ENCODE results near the gene CDC25B.

Gene CDC25B

DNA sequence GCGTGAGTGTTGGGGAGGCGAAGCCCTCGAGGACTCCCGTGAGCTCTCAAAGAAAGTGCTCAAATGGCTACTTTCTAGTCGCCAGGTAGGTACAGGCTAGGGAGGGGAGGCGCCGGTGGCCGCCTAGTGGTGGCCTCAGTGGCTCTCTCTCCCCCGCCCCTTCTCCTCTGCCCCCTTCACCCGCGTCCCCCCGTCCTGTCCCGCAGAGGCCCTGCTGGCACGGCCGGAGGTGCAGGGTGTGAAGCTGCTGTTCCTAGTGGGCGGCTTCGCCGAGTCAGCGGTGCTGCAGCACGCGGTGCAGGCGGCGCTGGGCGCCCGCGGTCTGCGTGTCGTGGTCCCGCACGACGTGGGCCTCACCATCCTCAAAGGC, 44.8 kb upstream of the CDC25B start:
- H3K27me3 ChIP-seq, result peaks cover 0 to 39% of the 10 kb centered on the region in 2 donors
- no peak for DNase-seq
- no peak for TF ChIP-seq CTCF (IDR thresholded peaks at IDR 0.05)
- H3K36me3 ChIP-seq, result peaks cover 0 to 12% (median 0%) of the 10 kb centered on the region in 3 donors
- no peak overlapping the region for H3K27ac ChIP-seq
- no peaks in the 10 kb centered on the region for H3K9me3 ChIP-seq
- peaks cover 0 to 15% (median 0%) of the 10 kb centered on the region in 4 donors for H3K4me1 ChIP-seq
- peak overlapping the region in 1 of 2 donors; percentile 32 for H3K4me3 ChIP-seq
- intact Hi-C loops (cut with DNase I; ENCODE audit: low total_unique reads), result no loop called here

DNA sequence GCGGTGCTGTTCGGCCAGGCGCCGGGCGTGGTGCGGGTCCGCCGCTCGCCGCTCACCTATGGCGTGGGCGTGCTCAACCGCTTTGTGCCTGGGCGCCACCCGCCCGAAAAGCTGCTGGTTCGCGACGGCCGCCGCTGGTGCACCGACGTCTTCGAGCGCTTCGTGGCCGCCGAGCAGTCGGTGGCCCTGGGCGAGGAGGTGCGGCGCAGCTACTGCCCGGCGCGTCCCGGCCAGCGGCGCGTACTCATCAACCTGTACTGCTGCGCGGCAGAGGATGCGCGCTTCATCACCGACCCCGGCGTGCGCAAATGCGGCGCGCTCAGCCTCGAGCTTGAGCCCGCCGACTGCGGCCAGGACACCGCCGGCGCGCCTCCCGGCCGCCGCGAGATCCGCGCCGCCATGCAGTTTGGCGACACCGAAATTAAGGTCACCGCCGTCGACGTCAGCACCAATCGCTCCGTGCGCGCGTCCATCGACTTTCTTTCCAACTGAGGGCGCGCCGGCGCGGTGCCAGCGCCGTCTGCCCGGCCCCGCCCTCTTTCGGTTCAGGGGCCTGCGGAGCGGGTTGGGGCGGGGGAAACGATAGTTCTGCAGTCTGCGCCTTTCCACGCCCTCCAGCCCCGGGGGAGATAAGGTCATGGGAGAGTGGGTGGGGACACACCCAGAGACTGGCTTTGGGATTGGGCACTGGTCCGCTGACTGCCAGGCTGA, 44.3 kb upstream of the CDC25B start:
- intact Hi-C loops (cut with DNase I; ENCODE audit: low total_unique reads), result no loop called here
- peak overlapping the region; percentile 32 to 44 for H3K4me3 ChIP-seq
- H3K9me3 ChIP-seq, result no peaks in the 10 kb centered on the region
- peaks cover 0 to 12% (median 0%) of the 10 kb centered on the region in 3 donors for H3K36me3 ChIP-seq
- no peak for TF ChIP-seq CTCF (IDR thresholded peaks at IDR 0.05)
- H3K27ac ChIP-seq, result no peak overlapping the region
- peaks cover 0 to 35% of the 10 kb centered on the region in 2 donors for H3K27me3 ChIP-seq
- DNase-seq, result peak in 1 of 2 donors; percentile 38
- peaks cover 0 to 15% (median 0%) of the 10 kb centered on the region in 4 donors for H3K4me1 ChIP-seq

- H3K4me3 ChIP-seq, result peak overlapping the region; percentile 32 to 44
- intact Hi-C loops (cut with DNase I; ENCODE audit: low total_unique reads), result no loop called here
- no peak for TF ChIP-seq CTCF (IDR thresholded peaks at IDR 0.05)
- H3K27ac ChIP-seq, result no peak overlapping the region
- no peaks in the 10 kb centered on the region for H3K9me3 ChIP-seq
- H3K27me3 ChIP-seq, result peaks cover 0 to 31% of the 10 kb centered on the region in 2 donors
- peaks cover 0 to 15% (median 0%) of the 10 kb centered on the region in 4 donors for H3K4me1 ChIP-seq
- peaks cover 0 to 12% (median 0%) of the 10 kb centered on the region in 3 donors for H3K36me3 ChIP-seq
- no peak for DNase-seq
Observed at GRCh38 chr20:3752386-3752759, 43.7 kb upstream of the CDC25B start.

DNA sequence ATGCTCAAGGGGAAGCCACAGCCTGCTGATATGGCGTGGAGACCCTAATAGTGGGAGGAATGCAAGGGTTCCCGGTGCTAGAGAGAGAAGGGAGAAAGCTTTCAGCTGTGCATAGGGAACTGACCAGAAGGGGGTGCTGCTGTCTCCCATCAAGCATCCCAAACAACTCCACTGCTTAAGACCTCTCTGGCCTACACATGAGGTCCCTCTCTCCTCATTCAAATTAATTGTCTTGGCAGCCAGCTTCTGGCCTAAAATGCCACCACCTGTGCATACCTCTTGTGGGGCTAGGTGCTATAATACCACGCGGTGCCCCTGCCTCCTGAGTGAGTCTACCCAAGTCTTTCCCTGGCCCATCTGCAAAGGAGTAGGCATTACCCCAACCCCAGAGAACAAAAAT, 43.0 kb upstream of the CDC25B start:
- H3K4me3 ChIP-seq, result no peak overlapping the region
- TF ChIP-seq CTCF (IDR thresholded peaks at IDR 0.05), result peak; percentile 68 to 72
- H3K4me1 ChIP-seq, result peaks cover 0 to 15% (median 0%) of the 10 kb centered on the region in 4 donors
- no peak overlapping the region for H3K27ac ChIP-seq
- intact Hi-C loops (cut with DNase I; ENCODE audit: low total_unique reads), result no loop called here
- peaks cover 0 to 18% (median 3%) of the 10 kb centered on the region in 3 donors for H3K36me3 ChIP-seq
- H3K9me3 ChIP-seq, result no peaks in the 10 kb centered on the region
- peaks cover 0 to 31% of the 10 kb centered on the region in 2 donors for H3K27me3 ChIP-seq
- peak in 1 of 2 donors; percentile 68 for DNase-seq

DNA sequence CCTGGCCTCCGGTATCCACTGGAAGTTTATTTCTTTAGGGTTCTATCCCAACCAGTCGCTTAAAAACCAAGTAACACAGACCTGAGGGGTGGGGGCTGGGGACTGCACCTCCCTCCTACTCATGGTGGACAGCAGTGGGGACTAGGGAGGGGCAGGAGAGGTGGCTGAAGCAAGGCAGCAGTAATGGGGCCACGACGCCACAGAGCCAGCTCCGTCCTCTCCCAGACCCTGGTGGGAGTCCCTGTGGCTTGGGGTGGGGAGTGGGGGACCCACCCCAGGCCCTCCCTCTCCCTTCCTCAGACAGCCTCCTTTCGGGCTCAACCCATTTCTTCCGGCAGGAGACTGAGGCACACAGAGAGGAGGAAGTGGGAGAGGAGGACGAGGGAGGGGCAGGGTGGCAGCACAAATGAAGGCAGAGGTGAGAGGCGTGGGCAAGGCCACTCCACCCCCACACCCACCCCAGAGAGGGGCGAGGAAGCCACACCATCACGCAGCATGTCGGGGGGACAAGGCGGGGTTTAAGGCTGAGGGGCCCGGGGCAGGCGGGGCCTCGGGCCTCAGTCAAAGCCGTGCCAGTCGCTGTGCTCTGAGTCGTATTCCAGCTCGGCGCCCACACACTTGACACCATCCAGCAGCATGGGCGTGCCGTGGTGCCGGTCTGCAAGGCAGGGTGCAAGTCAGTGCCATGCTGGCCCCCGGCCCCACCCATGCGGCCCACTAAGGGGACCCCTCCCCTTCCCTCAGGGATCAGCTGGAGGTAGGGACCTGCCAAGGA, 42.4 kb upstream of the CDC25B start:
- intact Hi-C loops (cut with DNase I; ENCODE audit: low total_unique reads), result no loop called here
- Histone ChIP-seq H3K27me3 (peaks cover 0 to 29% of the 10 kb centered on the region in 2 donors), H3K27ac (no peak overlapping the region), H3K9me3 (no peaks in the 10 kb centered on the region), H3K4me1 (peaks cover 0 to 15% (median 0%) of the 10 kb centered on the region in 4 donors), H3K4me3 (no peak overlapping the region), H3K36me3 (peaks cover 0 to 20% (median 6%) of the 10 kb centered on the region in 3 donors)
- TF ChIP-seq CTCF (IDR thresholded peaks at IDR 0.05), result no peak
- no peak for DNase-seq

Data from tibial artery (tissue), 4 donors.